Measurements from ENCODE around the gene ANKRD13C. TPM values are rescaled to one million over a fixed set of nuclear protein-coding genes. Genes with fewer than 3 reads are reported as not detected.

ANKRD13C gene
- total and polyA plus RNA-seq, 4 donors: 8.7 to 52.8 (median 13.7) TPM

DNA sequence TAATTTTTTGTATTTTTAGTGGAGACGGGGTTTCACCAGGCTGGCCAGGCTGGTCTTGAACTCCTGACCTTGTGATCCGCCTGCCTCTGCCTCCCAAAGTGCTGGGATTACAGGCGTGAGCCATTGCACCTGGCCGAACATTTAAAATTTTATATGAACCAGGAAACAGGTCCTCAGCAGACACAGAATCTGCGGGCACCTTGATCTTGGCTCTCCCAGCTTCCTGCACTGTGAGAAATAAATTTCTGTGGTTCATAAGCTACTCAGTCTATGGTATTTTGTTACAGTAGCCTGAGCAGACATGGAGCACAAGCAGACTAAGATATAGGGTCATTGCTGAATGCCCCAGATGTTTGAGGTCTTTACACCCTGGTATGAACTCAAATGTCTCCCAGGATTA lies 33.0 kb upstream of the ANKRD13C start:
- no peak overlapping the region for H3K4me3 ChIP-seq
- H3K4me1 ChIP-seq (ENCODE audit: control insufficient read depth in 5 of 5, insufficient read depth in 5 of 5, low read length in 5 of 5): no peaks in the 10 kb centered on the region
- 94% methylated on average over 5 of the region's 5 CpGs for WGBS, 2 donors
- DNase-seq: no peak
- ATAC-seq (ENCODE audit: insufficient read depth, low FRiP score): no peak
- TF ChIP-seq, protein P1, sequence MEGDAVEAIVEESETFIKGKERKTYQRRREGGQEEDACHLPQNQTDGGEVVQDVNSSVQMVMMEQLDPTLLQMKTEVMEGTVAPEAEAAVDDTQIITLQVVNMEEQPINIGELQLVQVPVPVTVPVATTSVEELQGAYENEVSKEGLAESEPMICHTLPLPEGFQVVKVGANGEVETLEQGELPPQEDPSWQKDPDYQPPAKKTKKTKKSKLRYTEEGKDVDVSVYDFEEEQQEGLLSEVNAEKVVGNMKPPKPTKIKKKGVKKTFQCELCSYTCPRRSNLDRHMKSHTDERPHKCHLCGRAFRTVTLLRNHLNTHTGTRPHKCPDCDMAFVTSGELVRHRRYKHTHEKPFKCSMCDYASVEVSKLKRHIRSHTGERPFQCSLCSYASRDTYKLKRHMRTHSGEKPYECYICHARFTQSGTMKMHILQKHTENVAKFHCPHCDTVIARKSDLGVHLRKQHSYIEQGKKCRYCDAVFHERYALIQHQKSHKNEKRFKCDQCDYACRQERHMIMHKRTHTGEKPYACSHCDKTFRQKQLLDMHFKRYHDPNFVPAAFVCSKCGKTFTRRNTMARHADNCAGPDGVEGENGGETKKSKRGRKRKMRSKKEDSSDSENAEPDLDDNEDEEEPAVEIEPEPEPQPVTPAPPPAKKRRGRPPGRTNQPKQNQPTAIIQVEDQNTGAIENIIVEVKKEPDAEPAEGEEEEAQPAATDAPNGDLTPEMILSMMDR (IDR thresholded peaks at IDR 0.05; ENCODE audit: control extremely low read depth, extremely low read depth): no peak
- no peaks in the 10 kb centered on the region for H3K36me3 ChIP-seq (ENCODE audit: control insufficient read depth in 4 of 4, insufficient read depth in 4 of 4, low read length in 4 of 4)
- H3K9me3 ChIP-seq (ENCODE audit: control insufficient read depth in 4 of 4, insufficient read depth in 3 of 4, low read length in 3 of 4): no peaks in the 10 kb centered on the region
- H3K27me3 ChIP-seq (ENCODE audit: control insufficient read depth in 3 of 3, insufficient read depth in 3 of 3, low read length in 2 of 3): no peaks in the 10 kb centered on the region
- H3K9ac ChIP-seq (ENCODE audit: insufficient read depth in 1 of 2, low read length in 2 of 2): no peak overlapping the region
- H3K27ac ChIP-seq (ENCODE audit: low read depth in 1 of 2, low read length in 1 of 2): no peak overlapping the region

DNA sequence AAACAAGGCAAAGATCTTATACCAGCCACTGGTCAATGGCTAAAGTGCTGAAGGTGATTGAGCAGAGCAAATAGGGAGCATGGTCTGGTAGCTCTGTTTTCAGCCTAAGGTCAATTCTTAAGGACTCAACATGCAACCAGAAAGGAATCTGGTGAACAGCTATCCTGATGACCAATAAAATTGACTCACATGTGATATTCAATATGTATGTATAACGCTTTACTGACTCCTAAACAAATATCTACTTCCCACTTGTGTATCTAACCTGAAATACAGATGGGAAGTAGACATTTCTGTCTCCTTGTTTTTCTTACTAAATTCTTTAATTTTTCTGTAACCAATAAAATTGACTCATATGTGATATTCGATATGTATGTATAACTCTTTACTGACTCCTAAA lies 31.6 kb upstream of the ANKRD13C start:
- H3K27ac ChIP-seq (ENCODE audit: low read depth in 1 of 2, low read length in 1 of 2): no peak overlapping the region
- H3K4me1 ChIP-seq (ENCODE audit: control insufficient read depth in 5 of 5, insufficient read depth in 5 of 5, low read length in 5 of 5): no peaks in the 10 kb centered on the region
- ATAC-seq (ENCODE audit: insufficient read depth, low FRiP score) (no peak), DNase-seq (no peak)
- H3K9me3 ChIP-seq (ENCODE audit: control insufficient read depth in 4 of 4, insufficient read depth in 3 of 4, low read length in 3 of 4): no peaks in the 10 kb centered on the region
- H3K9ac ChIP-seq (ENCODE audit: insufficient read depth in 1 of 2, low read length in 2 of 2): no peak overlapping the region
- TF ChIP-seq, protein P1 (IDR thresholded peaks at IDR 0.05; ENCODE audit: control extremely low read depth, extremely low read depth): no peak
- no peaks in the 10 kb centered on the region for H3K36me3 ChIP-seq (ENCODE audit: control insufficient read depth in 4 of 4, insufficient read depth in 4 of 4, low read length in 4 of 4)
- H3K27me3 ChIP-seq (ENCODE audit: control insufficient read depth in 3 of 3, insufficient read depth in 3 of 3, low read length in 2 of 3): no peaks in the 10 kb centered on the region
- 95% methylated on average over 2 of the region's 2 CpGs for WGBS, 2 donors
- H3K4me3 ChIP-seq: no peak overlapping the region

DNA sequence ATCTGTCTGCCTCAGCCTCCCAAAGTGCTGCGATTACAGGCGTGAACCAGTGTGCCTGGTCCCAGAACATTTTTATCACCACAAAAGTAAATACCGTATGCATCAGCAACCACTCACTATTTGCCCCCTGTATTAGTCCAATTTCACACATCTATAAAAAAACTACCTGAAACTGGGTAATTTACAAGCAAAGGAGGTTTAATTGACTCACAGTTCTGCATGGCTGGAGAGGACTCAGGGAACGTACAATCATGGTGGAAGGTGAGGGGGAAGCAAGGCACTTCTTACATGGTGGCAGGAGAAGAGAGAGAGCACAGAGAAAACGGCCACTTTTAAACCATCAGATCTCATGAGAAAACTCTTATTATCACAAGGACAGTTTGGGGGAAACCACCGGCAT lies 31.0 kb upstream of the ANKRD13C start:
- WGBS, 2 donors: 92% methylated on average over 6 of the region's 6 CpGs
- no peak overlapping the region for H3K27ac ChIP-seq (ENCODE audit: low read depth in 1 of 2, low read length in 1 of 2)
- no peaks in the 10 kb centered on the region for H3K36me3 ChIP-seq (ENCODE audit: control insufficient read depth in 4 of 4, insufficient read depth in 4 of 4, low read length in 4 of 4)
- H3K9ac ChIP-seq (ENCODE audit: insufficient read depth in 1 of 2, low read length in 2 of 2): no peak overlapping the region
- no peak for DNase-seq
- H3K4me1 ChIP-seq (ENCODE audit: control insufficient read depth in 5 of 5, insufficient read depth in 5 of 5, low read length in 5 of 5): no peaks in the 10 kb centered on the region
- ATAC-seq (ENCODE audit: insufficient read depth, low FRiP score): no peak
- TF ChIP-seq, protein P1 (IDR thresholded peaks at IDR 0.05; ENCODE audit: control extremely low read depth, extremely low read depth): no peak
- H3K9me3 ChIP-seq (ENCODE audit: control insufficient read depth in 4 of 4, insufficient read depth in 3 of 4, low read length in 3 of 4): no peaks in the 10 kb centered on the region
- H3K4me3 ChIP-seq: no peak overlapping the region
- H3K27me3 ChIP-seq (ENCODE audit: control insufficient read depth in 3 of 3, insufficient read depth in 3 of 3, low read length in 2 of 3): no peaks in the 10 kb centered on the region

DNA sequence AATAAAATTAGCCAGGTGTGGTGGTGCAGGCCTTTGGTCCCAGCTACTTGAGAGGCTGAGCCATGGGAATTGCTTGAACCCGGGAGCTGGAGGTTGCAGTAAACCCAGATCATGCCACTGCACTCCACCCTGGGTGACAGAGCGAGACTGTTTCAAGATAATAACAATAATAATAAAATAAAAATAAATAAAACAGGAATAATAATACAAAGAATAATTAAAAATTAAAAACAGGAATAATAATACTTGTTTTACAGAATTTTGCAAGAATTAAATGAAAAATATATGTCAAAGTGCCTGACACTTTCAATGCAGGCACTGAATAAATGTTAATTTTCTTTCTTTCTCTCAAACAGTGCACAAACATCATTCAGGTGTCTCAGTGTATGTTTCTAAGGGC lies 30.0 kb upstream of the ANKRD13C start:
- Histone ChIP-seq H3K27me3 (ENCODE audit: control insufficient read depth in 3 of 3, insufficient read depth in 3 of 3, low read length in 2 of 3) (no peaks in the 10 kb centered on the region), H3K4me1 (ENCODE audit: control insufficient read depth in 5 of 5, insufficient read depth in 5 of 5, low read length in 5 of 5) (no peaks in the 10 kb centered on the region), H3K36me3 (ENCODE audit: control insufficient read depth in 4 of 4, insufficient read depth in 4 of 4, low read length in 4 of 4) (no peaks in the 10 kb centered on the region), H3K9me3 (ENCODE audit: control insufficient read depth in 4 of 4, insufficient read depth in 3 of 4, low read length in 3 of 4) (no peaks in the 10 kb centered on the region), H3K27ac (ENCODE audit: low read depth in 1 of 2, low read length in 1 of 2) (no peak overlapping the region), H3K4me3 (no peak overlapping the region), H3K9ac (ENCODE audit: insufficient read depth in 1 of 2, low read length in 2 of 2) (no peak overlapping the region)
- ATAC-seq (ENCODE audit: insufficient read depth, low FRiP score) (no peak), DNase-seq (no peak)
- TF ChIP-seq, protein P1 (IDR thresholded peaks at IDR 0.05; ENCODE audit: control extremely low read depth, extremely low read depth): no peak
- WGBS, 2 donors: 93 to 97% methylated on average over 2 of the region's 2 CpGs

Data from lung (tissue), 12 donors.